ENCODE results near the gene GP1BB. TPM values are rescaled to one million over a fixed set of nuclear protein-coding genes. Genes with fewer than 3 reads are reported as not detected.

Gene GP1BB
- polyA plus RNA-seq (2013, experiment 1 of 2): 2.5 TPM
- 2.6 TPM for polyA plus RNA-seq (2013, experiment 2 of 2)

DNA sequence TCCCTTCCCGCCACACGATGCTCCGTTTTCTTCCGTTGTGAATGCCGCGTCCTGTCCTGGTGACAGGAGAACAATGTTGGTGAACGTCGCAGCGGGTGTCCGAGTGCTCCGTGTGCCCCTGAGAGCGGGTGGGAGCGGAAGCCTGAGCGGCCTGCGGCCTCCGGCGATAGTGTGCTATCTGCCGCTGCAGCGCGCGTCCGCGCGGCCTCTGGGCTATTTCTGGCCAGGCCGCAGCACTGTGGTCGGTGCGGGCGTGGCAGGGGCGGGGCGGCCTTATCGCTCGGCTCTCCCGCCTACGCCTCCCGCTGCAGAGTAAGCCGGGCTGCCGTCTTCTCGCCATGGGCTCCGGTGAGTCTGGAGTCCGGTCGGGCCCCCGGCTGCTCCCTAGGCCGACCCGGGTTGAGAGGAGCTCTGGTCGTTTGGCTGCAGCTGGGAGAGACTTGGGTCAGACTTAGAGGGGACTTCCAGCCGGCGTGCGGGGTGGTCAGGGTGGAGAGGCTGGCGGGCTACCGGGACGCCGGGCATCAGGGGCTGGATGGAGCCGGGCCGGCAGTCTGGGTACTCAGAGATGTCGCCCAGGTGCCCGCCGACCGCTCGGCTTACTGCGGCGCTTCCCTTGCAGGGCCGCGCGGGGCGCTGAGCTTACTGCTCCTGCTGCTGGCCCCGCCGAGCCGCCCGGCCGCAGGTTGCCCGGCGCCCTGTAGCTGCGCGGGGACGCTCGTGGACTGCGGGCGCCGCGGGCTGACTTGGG lies at the start of gene GP1BB:
Gene GP1BB, plus strand, starts transcription at position 308 of the 751 bp plus-strand sequence. Its CDS starts 31 bp downstream, at position 339.
- Histone ChIP-seq H3K27me3 (ENCODE audit: control insufficient read depth in 3 of 3, insufficient read depth in 3 of 3, low read depth in 1 of 3, low read length in 3 of 3) (peaks cover 73 to 99% (median 96%) of the 10 kb centered on the region in 3 experiments), H4K8ac (ENCODE audit: low read depth, low read length) (no peak within 1 kb of the TSS), H3K4ac (ENCODE audit: low read length) (peak within 1 kb of the TSS; percentile 27), H4K91ac (ENCODE audit: low read depth, low read length, poor library complexity) (no peak within 1 kb of the TSS), H3K27ac (replicated peaks; ENCODE audit: low read length) (no peak within 1 kb of the TSS), H3K18ac (ENCODE audit: low read length) (peak within 1 kb of the TSS; percentile 97), H3K4me3 (ENCODE audit: low read length in 2 of 2) (peak within 1 kb of the TSS; percentile 39 to 77), H2BK12ac (ENCODE audit: low read length) (peak within 1 kb of the TSS; percentile 90), H3K4me2 (ENCODE audit: insufficient read depth, low read length, poor library complexity, severe bottlenecking) (peak within 1 kb of the TSS; percentile 80), H3K14ac (ENCODE audit: low read length) (peak within 1 kb of the TSS; percentile 97), H3K79me1 (ENCODE audit: low read depth, low read length) (no peaks in the 10 kb centered on the region), H2BK120ac (ENCODE audit: low read depth, low read length) (no peak within 1 kb of the TSS), H3K9me3 (replicated peaks in 1 of 2; ENCODE audit: control insufficient read depth in 2 of 2, insufficient read depth in 1 of 2, low read depth in 1 of 2, low read length in 2 of 2) (peaks cover 15 to 17% of the 10 kb centered on the region in 2 donors), H3K4me1 (ENCODE audit: control insufficient read depth in 2 of 2, insufficient read depth in 1 of 2, low read depth in 1 of 2, low read length in 2 of 2) (peaks cover 10 to 27% of the 10 kb centered on the region in 2 donors), H3K36me3 (replicated peaks in 1 of 2; ENCODE audit: control insufficient read depth in 2 of 2, insufficient read depth in 2 of 2, low read length in 2 of 2) (peaks cover 0 to 7% of the 10 kb centered on the region in 2 donors), H3K23ac (ENCODE audit: low read depth, low read length, poor library complexity) (peak within 1 kb of the TSS; percentile 98), H2BK5ac (ENCODE audit: low read length) (peak within 1 kb of the TSS; percentile 53), H2AK5ac (ENCODE audit: low read depth, low read length) (peak within 1 kb of the TSS; percentile 97), H3K9ac (ENCODE audit: low read depth, low read length, poor library complexity) (peak within 1 kb of the TSS; percentile 94), H2BK15ac (ENCODE audit: low read length) (peak within 1 kb of the TSS; percentile 56), H2AFZ (ENCODE audit: low read length) (peak within 1 kb of the TSS; percentile 95)
- no peak for DNase-seq (ENCODE audit: low spot score)
- no CpG with 5 or more reads among the region's 80 CpGs for WGBS, 2 donors (ENCODE audit: extremely low coverage in 2 of 2, insufficient read length in 2 of 2, insufficient replicate concordance in 1 of 2)

DNA sequence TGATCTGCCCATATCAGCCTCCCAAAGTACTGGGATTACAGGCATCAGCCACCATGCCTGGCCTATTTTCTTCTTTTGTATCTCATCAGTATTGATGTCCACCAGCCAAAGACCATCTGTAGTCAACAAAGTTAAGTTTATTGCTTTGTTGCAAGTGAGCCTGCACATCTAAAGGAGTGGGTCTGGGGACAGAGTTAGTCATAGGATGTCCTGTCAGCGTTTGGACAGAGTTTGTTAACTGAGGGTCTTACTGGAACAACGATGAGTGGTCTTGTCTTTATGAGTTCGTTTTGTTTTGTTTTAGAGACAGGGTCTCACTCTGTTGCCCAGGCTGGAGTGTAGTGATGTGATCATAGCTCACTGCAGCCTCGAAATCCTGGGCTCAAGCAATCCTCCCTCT lies 49.7 kb upstream of the GP1BB start:
- Histone ChIP-seq H3K23ac (ENCODE audit: low read depth, low read length, poor library complexity) (no peak overlapping the region), H2BK5ac (ENCODE audit: low read length) (no peak overlapping the region), H3K27me3 (ENCODE audit: control insufficient read depth in 3 of 3, insufficient read depth in 3 of 3, low read depth in 1 of 3, low read length in 3 of 3) (peaks cover 0 to under 1% (median 0%) of the 10 kb centered on the region in 3 experiments), H3K36me3 (replicated peaks in 1 of 2; ENCODE audit: control insufficient read depth in 2 of 2, insufficient read depth in 2 of 2, low read length in 2 of 2) (no peaks in the 10 kb centered on the region), H2AFZ (ENCODE audit: low read length) (no peak overlapping the region), H2BK120ac (ENCODE audit: low read depth, low read length) (no peak overlapping the region), H3K27ac (replicated peaks; ENCODE audit: low read length) (no peak overlapping the region), H2BK12ac (ENCODE audit: low read length) (no peak overlapping the region), H3K18ac (ENCODE audit: low read length) (no peak overlapping the region), H3K9ac (ENCODE audit: low read depth, low read length, poor library complexity) (no peak overlapping the region), H3K4me2 (ENCODE audit: insufficient read depth, low read length, poor library complexity, severe bottlenecking) (no peak overlapping the region), H3K14ac (ENCODE audit: low read length) (no peak overlapping the region), H3K9me3 (replicated peaks in 1 of 2; ENCODE audit: control insufficient read depth in 2 of 2, insufficient read depth in 1 of 2, low read depth in 1 of 2, low read length in 2 of 2) (no peaks in the 10 kb centered on the region), H4K8ac (ENCODE audit: low read depth, low read length) (no peak overlapping the region), H4K91ac (ENCODE audit: low read depth, low read length, poor library complexity) (no peak overlapping the region), H3K4ac (ENCODE audit: low read length) (no peak overlapping the region), H3K4me1 (ENCODE audit: control insufficient read depth in 2 of 2, insufficient read depth in 1 of 2, low read depth in 1 of 2, low read length in 2 of 2) (no peaks in the 10 kb centered on the region), H3K79me1 (ENCODE audit: low read depth, low read length) (no peaks in the 10 kb centered on the region), H3K4me3 (ENCODE audit: low read length in 2 of 2) (no peak overlapping the region), H2AK5ac (ENCODE audit: low read depth, low read length) (no peak overlapping the region), H2BK15ac (ENCODE audit: low read length) (no peak overlapping the region)
- DNase-seq (ENCODE audit: low spot score): no peak
- WGBS, 2 donors (ENCODE audit: extremely low coverage in 2 of 2, insufficient read length in 2 of 2, insufficient replicate concordance in 1 of 2): no CpG with 5 or more reads among the region's 4 CpGs

- H3K4me3 ChIP-seq (ENCODE audit: low read length in 2 of 2): no peak overlapping the region
- DNase-seq (ENCODE audit: low spot score): no peak
- no peak overlapping the region for H2AK5ac ChIP-seq (ENCODE audit: low read depth, low read length)
- no peaks in the 10 kb centered on the region for H3K27me3 ChIP-seq (ENCODE audit: control insufficient read depth in 3 of 3, insufficient read depth in 3 of 3, low read depth in 1 of 3, low read length in 3 of 3)
- H3K18ac ChIP-seq (ENCODE audit: low read length): no peak overlapping the region
- no peaks in the 10 kb centered on the region for H3K79me1 ChIP-seq (ENCODE audit: low read depth, low read length)
- no peak overlapping the region for H2BK12ac ChIP-seq (ENCODE audit: low read length)
- WGBS, 2 donors (ENCODE audit: extremely low coverage in 2 of 2, insufficient read length in 2 of 2, insufficient replicate concordance in 1 of 2): no CpG with 5 or more reads among the region's 11 CpGs
- H3K14ac ChIP-seq (ENCODE audit: low read length): no peak overlapping the region
- H3K4me2 ChIP-seq (ENCODE audit: insufficient read depth, low read length, poor library complexity, severe bottlenecking): no peak overlapping the region
- H2BK15ac ChIP-seq (ENCODE audit: low read length): no peak overlapping the region
- H4K8ac ChIP-seq (ENCODE audit: low read depth, low read length): no peak overlapping the region
- no peaks in the 10 kb centered on the region for H3K9me3 ChIP-seq (replicated peaks in 1 of 2; ENCODE audit: control insufficient read depth in 2 of 2, insufficient read depth in 1 of 2, low read depth in 1 of 2, low read length in 2 of 2)
- no peak overlapping the region for H3K27ac ChIP-seq (replicated peaks; ENCODE audit: low read length)
- no peak overlapping the region for H2AFZ ChIP-seq (ENCODE audit: low read length)
- H3K4ac ChIP-seq (ENCODE audit: low read length): no peak overlapping the region
- H3K9ac ChIP-seq (ENCODE audit: low read depth, low read length, poor library complexity): no peak overlapping the region
- H3K36me3 ChIP-seq (replicated peaks in 1 of 2; ENCODE audit: control insufficient read depth in 2 of 2, insufficient read depth in 2 of 2, low read length in 2 of 2): no peaks in the 10 kb centered on the region
- H4K91ac ChIP-seq (ENCODE audit: low read depth, low read length, poor library complexity): no peak overlapping the region
- H2BK120ac ChIP-seq (ENCODE audit: low read depth, low read length): no peak overlapping the region
- H3K23ac ChIP-seq (ENCODE audit: low read depth, low read length, poor library complexity): no peak overlapping the region
- peaks cover 4% of the 10 kb centered on the region in 2 donors for H3K4me1 ChIP-seq (ENCODE audit: control insufficient read depth in 2 of 2, insufficient read depth in 1 of 2, low read depth in 1 of 2, low read length in 2 of 2)
- no peak overlapping the region for H2BK5ac ChIP-seq (ENCODE audit: low read length)
These were observed 49.0 kb upstream of the GP1BB start for GRCh38 chr22:19674129-19674928.

GRCh38 chr22:19674929-19675253 lies 48.4 kb upstream of the GP1BB start:
- Histone ChIP-seq H2BK120ac (ENCODE audit: low read depth, low read length) (no peak overlapping the region), H3K27ac (replicated peaks; ENCODE audit: low read length) (no peak overlapping the region), H2AK5ac (ENCODE audit: low read depth, low read length) (no peak overlapping the region), H3K27me3 (ENCODE audit: control insufficient read depth in 3 of 3, insufficient read depth in 3 of 3, low read depth in 1 of 3, low read length in 3 of 3) (no peaks in the 10 kb centered on the region), H3K9me3 (replicated peaks in 1 of 2; ENCODE audit: control insufficient read depth in 2 of 2, insufficient read depth in 1 of 2, low read depth in 1 of 2, low read length in 2 of 2) (no peaks in the 10 kb centered on the region), H3K18ac (ENCODE audit: low read length) (no peak overlapping the region), H3K14ac (ENCODE audit: low read length) (no peak overlapping the region), H2BK5ac (ENCODE audit: low read length) (no peak overlapping the region), H4K8ac (ENCODE audit: low read depth, low read length) (no peak overlapping the region), H3K4me2 (ENCODE audit: insufficient read depth, low read length, poor library complexity, severe bottlenecking) (no peak overlapping the region), H2BK12ac (ENCODE audit: low read length) (no peak overlapping the region), H3K4me1 (ENCODE audit: control insufficient read depth in 2 of 2, insufficient read depth in 1 of 2, low read depth in 1 of 2, low read length in 2 of 2) (peaks cover 6% of the 10 kb centered on the region in 2 donors), H2AFZ (ENCODE audit: low read length) (no peak overlapping the region), H4K91ac (ENCODE audit: low read depth, low read length, poor library complexity) (no peak overlapping the region), H3K36me3 (replicated peaks in 1 of 2; ENCODE audit: control insufficient read depth in 2 of 2, insufficient read depth in 2 of 2, low read length in 2 of 2) (no peaks in the 10 kb centered on the region), H3K4me3 (ENCODE audit: low read length in 2 of 2) (no peak overlapping the region), H3K79me1 (ENCODE audit: low read depth, low read length) (no peaks in the 10 kb centered on the region), H3K9ac (ENCODE audit: low read depth, low read length, poor library complexity) (no peak overlapping the region), H3K4ac (ENCODE audit: low read length) (no peak overlapping the region), H2BK15ac (ENCODE audit: low read length) (no peak overlapping the region), H3K23ac (ENCODE audit: low read depth, low read length, poor library complexity) (peak overlapping the region; percentile 47)
- no CpG with 5 or more reads among the region's 10 CpGs for WGBS, 2 donors (ENCODE audit: extremely low coverage in 2 of 2, insufficient read length in 2 of 2, insufficient replicate concordance in 1 of 2)
- no peak for DNase-seq (ENCODE audit: low spot score)
